GM18519 (cell line): ENCODE data around the gene SIX2.

Experiments used
- ATAC-seq: cut with Tn5 transposase; IDR thresholded peaks from one replicate; pipeline ENCODE4 v1.9.1; 2021; ENCODE audit warnings: mild to moderate bottlenecking, moderate library complexity; ENCODE audit not compliant: unreplicated experiment, low FRiP score

SIX2 gene

GRCh38 chr2:44970846-44971450 lies 38.3 kb downstream of the SIX2 start:
- no peak for ATAC-seq

- ATAC-seq: no peak
These were observed 39.3 kb downstream of the SIX2 start for GRCh38 chr2:44969936-44970335.

- ATAC-seq: no peak
These were observed 41.4 kb downstream of the SIX2 start for GRCh38 chr2:44967727-44968432.

- no peak for ATAC-seq
These were observed 42.2 kb downstream of the SIX2 start for GRCh38 chr2:44967056-44967455.

- no peak for ATAC-seq
These were observed 43.6 kb downstream of the SIX2 start for GRCh38 chr2:44965684-44966083.

GRCh38 chr2:44964752-44965236 lies 44.5 kb downstream of the SIX2 start:
- no peak for ATAC-seq

- ATAC-seq: no peak
These were observed 47.0 kb downstream of the SIX2 start for GRCh38 chr2:44962176-44962695.

GRCh38 chr2:44960871-44961270 lies 48.4 kb downstream of the SIX2 start:
- no peak for ATAC-seq

GRCh38 chr2:44959855-44960254 lies 49.4 kb downstream of the SIX2 start:
- no peak for ATAC-seq

GRCh38 chr2:44957656-44958327 lies 51.5 kb downstream of the SIX2 start:
- no peak for ATAC-seq

GRCh38 chr2:44956843-44957242 lies 52.4 kb downstream of the SIX2 start:
- ATAC-seq: no peak

GRCh38 chr2:44955593-44956392 lies 53.5 kb downstream of the SIX2 start:
- no peak for ATAC-seq
